HEK293 (cell line): ENCODE data around the gene SRSF1.

Experiments
- BCL11A ChIP-seq: fragments of 450-650 bp; formaldehyde crosslinking; IDR thresholded peaks from 2 replicates; pipeline ENCODE4 v1.5.1; 2016; ENCODE audit warnings: low read depth, missing biosample characterization, missing genetic modification characterization
- EGR2 ChIP-seq: fragments of 450-650 bp; formaldehyde crosslinking; IDR thresholded peaks from 2 replicates; pipeline ENCODE4 v1.5.1; 2016; ENCODE audit warnings: low read depth, missing biosample characterization, missing genetic modification characterization
- HOXC10 ChIP-seq: sonication (generic); formaldehyde crosslinking; IDR thresholded peaks from 2 replicates; pipeline ENCODE4 v1.8.1; 2023; ENCODE audit warnings: mild to moderate bottlenecking, missing genetic modification reagents
- KLF1 ChIP-seq: fragments of 450-650 bp; formaldehyde crosslinking; IDR thresholded peaks from 2 replicates; pipeline ENCODE4 v1.5.1; 2016; ENCODE audit warnings: missing biosample characterization, missing genetic modification characterization
- KLF8 ChIP-seq: fragments of 450-650 bp; formaldehyde crosslinking; IDR thresholded peaks from 2 replicates; pipeline ENCODE4 v1.5.1; 2016; ENCODE audit warnings: missing biosample characterization, missing genetic modification characterization
- KLF9 ChIP-seq: fragments of 450-650 bp; formaldehyde crosslinking; IDR thresholded peaks from 2 replicates; pipeline ENCODE4 v1.5.1; 2016; ENCODE audit warnings: missing biosample characterization, missing genetic modification characterization, low read depth
- OSR2 ChIP-seq: fragments of 450-650 bp; formaldehyde crosslinking; IDR thresholded peaks from 2 replicates; pipeline ENCODE4 v1.5.1; 2016; ENCODE audit warnings: missing biosample characterization, missing genetic modification characterization
- RBAK ChIP-seq: fragments of 450-650 bp; formaldehyde crosslinking; IDR thresholded peaks from 2 replicates; pipeline ENCODE4 v1.5.1; 2016; ENCODE audit warnings: missing biosample characterization, missing genetic modification characterization
- SCRT1 ChIP-seq: fragments of 450-650 bp; formaldehyde crosslinking; IDR thresholded peaks from 2 replicates; pipeline ENCODE4 v1.5.1; 2016; ENCODE audit warnings: missing biosample characterization, missing genetic modification characterization, borderline replicate concordance
- SCRT2 ChIP-seq: fragments of 450-650 bp; formaldehyde crosslinking; IDR thresholded peaks from 2 replicates; pipeline ENCODE4 v1.5.1; 2016; ENCODE audit warnings: missing biosample characterization, missing genetic modification characterization
- SP2 ChIP-seq: fragments of 450-650 bp; formaldehyde crosslinking; IDR thresholded peaks from 2 replicates; pipeline ENCODE4 v1.5.1; 2016; ENCODE audit warnings: missing biosample characterization, missing genetic modification characterization
- SP3 ChIP-seq: fragments of 450-650 bp; formaldehyde crosslinking; IDR thresholded peaks from 2 replicates; pipeline ENCODE4 v1.5.1; 2016; ENCODE audit warnings: missing biosample characterization, missing genetic modification characterization
- WT1 ChIP-seq: fragments of 450-650 bp; formaldehyde crosslinking; IDR thresholded peaks from 2 replicates; pipeline ENCODE4 v1.5.1; 2016; ENCODE audit warnings: missing biosample characterization, missing genetic modification characterization
- ZBTB20 ChIP-seq: fragments of 450-650 bp; formaldehyde crosslinking; IDR thresholded peaks from 2 replicates; pipeline ENCODE4 v1.5.1; 2016; ENCODE audit warnings: missing biosample characterization, missing genetic modification characterization
- ZBTB21 ChIP-seq: fragments of 450-650 bp; formaldehyde crosslinking; IDR thresholded peaks from 2 replicates; pipeline ENCODE4 v1.5.1; 2017; ENCODE audit warnings: missing biosample characterization, missing genetic modification characterization
- ZBTB48 ChIP-seq: fragments of 450-650 bp; formaldehyde crosslinking; IDR thresholded peaks from 2 replicates; pipeline ENCODE4 v1.5.1; 2016; ENCODE audit warnings: missing biosample characterization, missing genetic modification characterization
- ZNF157 ChIP-seq: fragments of 450-650 bp; formaldehyde crosslinking; IDR thresholded peaks from 2 replicates; pipeline ENCODE4 v1.5.1; 2016; ENCODE audit warnings: missing biosample characterization, missing genetic modification characterization
- ZNF239 ChIP-seq: fragments of 450-650 bp; formaldehyde crosslinking; IDR thresholded peaks from 2 replicates; pipeline ENCODE4 v1.5.1; 2016; ENCODE audit warnings: missing biosample characterization, missing genetic modification characterization
- ZNF274 ChIP-seq, 2 experiments: fragments of 200-500 bp in 1 of 2; fragments of 450-650 bp in 1 of 2; sonication (Bioruptor generic) in 1 of 2; formaldehyde crosslinking in 1 of 2; IDR thresholded peaks; 2 replicates each; pipeline versions ENCODE4 v1.5.1 to v1.6.1; 2014 to 2016; ENCODE audit warnings: borderline replicate concordance in 1 of 2, inconsistent platforms in 1 of 2, low read length in 1 of 2, missing biosample characterization in 1 of 2, missing genetic modification characterization in 1 of 2
- ZNF394 ChIP-seq: fragments of 450-650 bp; formaldehyde crosslinking; IDR thresholded peaks from 2 replicates; pipeline ENCODE4 v1.5.1; 2016; ENCODE audit warnings: missing biosample characterization, missing genetic modification characterization, mild to moderate bottlenecking, moderate library complexity, borderline replicate concordance
- ZNF423 ChIP-seq: fragments of 450-650 bp; formaldehyde crosslinking; IDR thresholded peaks from 2 replicates; pipeline ENCODE4 v1.5.1; 2016; ENCODE audit warnings: missing biosample characterization, missing genetic modification characterization
- ZNF600 ChIP-seq: fragments of 450-650 bp; formaldehyde crosslinking; IDR thresholded peaks from 2 replicates; pipeline ENCODE4 v1.5.1; 2016; ENCODE audit warnings: missing biosample characterization, missing genetic modification characterization
- ZNF624 ChIP-seq: fragments of 450-650 bp; formaldehyde crosslinking; IDR thresholded peaks from 2 replicates; pipeline ENCODE4 v1.5.1; 2017; ENCODE audit warnings: missing biosample characterization, missing genetic modification characterization
- ZNF629 ChIP-seq: fragments of 450-650 bp; formaldehyde crosslinking; IDR thresholded peaks from 2 replicates; pipeline ENCODE4 v1.5.1; 2017; ENCODE audit warnings: missing biosample characterization, missing genetic modification characterization
- ZNF654 ChIP-seq: fragments of 450-650 bp; formaldehyde crosslinking; IDR thresholded peaks from 2 replicates; pipeline ENCODE4 v1.5.1; 2016; ENCODE audit warnings: low read depth, missing biosample characterization, missing genetic modification characterization
- ZNF658 ChIP-seq: fragments of 450-650 bp; formaldehyde crosslinking; IDR thresholded peaks from 2 replicates; pipeline ENCODE4; 2016; ENCODE audit warnings: missing biosample characterization, missing genetic modification characterization
- TF ChIP-seq, protein P1 (sequence below): fragments of 450-650 bp; formaldehyde crosslinking; IDR thresholded peaks from 2 replicates; pipeline ENCODE4 v1.5.1; 2016; ENCODE audit warnings: missing biosample characterization, missing genetic modification characterization
- TF ChIP-seq, protein P2 (sequence below): fragments of 450-650 bp; formaldehyde crosslinking; IDR thresholded peaks from 2 replicates; pipeline ENCODE4 v1.5.1; 2016; ENCODE audit warnings: missing biosample characterization, missing genetic modification characterization
- TF ChIP-seq, protein P3 (sequence below): fragments of 450-650 bp; formaldehyde crosslinking; IDR thresholded peaks from 2 replicates; pipeline ENCODE4 v1.5.1; 2016; ENCODE audit warnings: missing biosample characterization, missing genetic modification characterization
- TF ChIP-seq, protein P4 (sequence below): fragments of 450-650 bp; formaldehyde crosslinking; IDR thresholded peaks from 2 replicates; pipeline ENCODE4 v1.5.1; 2017; ENCODE audit warnings: missing biosample characterization, missing genetic modification characterization

The SRSF1 gene

DNA sequence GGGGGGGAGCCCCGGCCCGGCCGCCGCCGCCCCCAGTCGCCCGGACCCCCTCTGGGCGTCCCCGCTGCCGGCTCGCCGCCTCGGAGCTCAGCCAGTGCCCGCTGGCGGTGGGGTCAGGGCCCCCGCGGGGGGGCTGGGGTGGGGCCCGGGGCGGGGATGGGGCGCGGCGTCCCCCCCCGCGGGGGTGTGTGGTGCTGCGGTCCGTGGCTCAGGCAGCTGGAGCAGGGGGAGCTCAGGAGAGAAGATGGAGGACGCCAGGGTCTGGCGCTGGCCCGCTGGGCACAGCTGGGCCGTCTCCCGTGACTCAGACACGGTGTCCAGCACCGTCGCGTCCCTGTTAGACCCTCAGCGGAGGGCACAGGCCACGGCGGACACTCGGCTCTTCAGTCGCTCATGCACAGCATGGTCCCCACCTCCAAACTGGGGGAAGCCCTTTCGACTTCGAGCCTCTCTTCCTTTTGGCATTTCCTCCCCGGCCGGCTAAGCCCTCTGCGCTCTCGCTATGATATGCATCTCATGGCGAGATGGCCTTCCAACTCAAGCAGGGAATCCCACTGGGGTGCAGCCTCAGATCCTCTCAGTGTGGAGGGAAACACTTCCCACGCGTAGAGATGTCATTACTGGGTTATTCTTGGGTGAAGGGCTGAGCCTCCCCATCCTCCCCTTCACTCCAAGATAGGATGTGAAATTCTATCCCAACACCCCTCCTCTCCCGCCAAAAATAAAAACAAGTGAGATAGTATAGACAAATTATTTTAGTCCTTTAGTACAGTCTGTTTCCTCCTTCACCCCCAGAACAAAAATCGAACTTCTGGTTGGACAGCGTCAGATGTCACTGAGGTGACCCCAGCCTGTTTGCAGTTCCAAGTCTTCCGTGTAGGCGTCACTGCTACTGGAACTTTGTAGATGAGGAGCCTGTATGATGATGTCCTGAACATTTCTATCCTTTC lies 18.5 kb downstream of the SRSF1 start (continued):
- TF ChIP-seq, protein P1, sequence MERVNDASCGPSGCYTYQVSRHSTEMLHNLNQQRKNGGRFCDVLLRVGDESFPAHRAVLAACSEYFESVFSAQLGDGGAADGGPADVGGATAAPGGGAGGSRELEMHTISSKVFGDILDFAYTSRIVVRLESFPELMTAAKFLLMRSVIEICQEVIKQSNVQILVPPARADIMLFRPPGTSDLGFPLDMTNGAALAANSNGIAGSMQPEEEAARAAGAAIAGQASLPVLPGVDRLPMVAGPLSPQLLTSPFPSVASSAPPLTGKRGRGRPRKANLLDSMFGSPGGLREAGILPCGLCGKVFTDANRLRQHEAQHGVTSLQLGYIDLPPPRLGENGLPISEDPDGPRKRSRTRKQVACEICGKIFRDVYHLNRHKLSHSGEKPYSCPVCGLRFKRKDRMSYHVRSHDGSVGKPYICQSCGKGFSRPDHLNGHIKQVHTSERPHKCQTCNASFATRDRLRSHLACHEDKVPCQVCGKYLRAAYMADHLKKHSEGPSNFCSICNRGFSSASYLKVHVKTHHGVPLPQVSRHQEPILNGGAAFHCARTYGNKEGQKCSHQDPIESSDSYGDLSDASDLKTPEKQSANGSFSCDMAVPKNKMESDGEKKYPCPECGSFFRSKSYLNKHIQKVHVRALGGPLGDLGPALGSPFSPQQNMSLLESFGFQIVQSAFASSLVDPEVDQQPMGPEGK (tag by site-specific recombination), result no peak; the same call in none of the 2 replicates
- TF ChIP-seq ZNF394 (tag by site-specific recombination) (peak; percentile 24; the same call in 1 of the 2 replicates), ZBTB48 (tag by site-specific recombination) (no peak), ZBTB20 (tag by site-specific recombination) (peak; percentile 43; the same call in 1 of the 2 replicates), ZBTB21 (tag by site-specific recombination) (0 out of 2 replicates have a peak, but pooled peaks have one; percentile 15), ZNF157 (tag by site-specific recombination) (no peak), KLF9 (tag by site-specific recombination) (peak; percentile 54; the same call in 1 of the 2 replicates), WT1 (tag by site-specific recombination) (peak; percentile 86), SP2 (tag by site-specific recombination) (peak; percentile 59), ZNF423 (no peak), KLF1 (tag by site-specific recombination) (peak; percentile 60), SP3 (tag by site-specific recombination) (peak; percentile 49), OSR2 (peak; percentile 69), ZNF624 (no peak), ZNF600 (tag by site-specific recombination) (peak; percentile 85), ZNF239 (tag by site-specific recombination) (no peak), RBAK (tag by site-specific recombination) (no peak), ZNF629 (tag by site-specific recombination) (peak; percentile 77), SCRT2 (tag by site-specific recombination) (no peak), ZNF274 (IDR thresholded peaks at IDR 0.05; ENCODE audit: low read length) (no peak), ZNF274 (tag by site-specific recombination; IDR thresholded peaks at IDR 0.05; ENCODE audit: borderline replicate concordance) (no peak), SCRT1 (tag by site-specific recombination) (no peak), EGR2 (tag by site-specific recombination) (peak; percentile 34), ZNF654 (tag by site-specific recombination) (0 out of 2 replicates have a peak, but pooled peaks have one; percentile 2), BCL11A (tag by site-specific recombination) (peak; percentile 27), HOXC10 (CRISPR knock-in tag) (no peak), KLF8 (tag by site-specific recombination) (peak; percentile 78), ZNF658 (no peak)
- TF ChIP-seq, protein P2, sequence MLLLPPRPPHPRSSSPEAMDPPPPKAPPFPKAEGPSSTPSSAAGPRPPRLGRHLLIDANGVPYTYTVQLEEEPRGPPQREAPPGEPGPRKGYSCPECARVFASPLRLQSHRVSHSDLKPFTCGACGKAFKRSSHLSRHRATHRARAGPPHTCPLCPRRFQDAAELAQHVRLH (tag by site-specific recombination), result peak; percentile 53; the same call in 1 of the 2 replicates
- TF ChIP-seq, protein P3, sequence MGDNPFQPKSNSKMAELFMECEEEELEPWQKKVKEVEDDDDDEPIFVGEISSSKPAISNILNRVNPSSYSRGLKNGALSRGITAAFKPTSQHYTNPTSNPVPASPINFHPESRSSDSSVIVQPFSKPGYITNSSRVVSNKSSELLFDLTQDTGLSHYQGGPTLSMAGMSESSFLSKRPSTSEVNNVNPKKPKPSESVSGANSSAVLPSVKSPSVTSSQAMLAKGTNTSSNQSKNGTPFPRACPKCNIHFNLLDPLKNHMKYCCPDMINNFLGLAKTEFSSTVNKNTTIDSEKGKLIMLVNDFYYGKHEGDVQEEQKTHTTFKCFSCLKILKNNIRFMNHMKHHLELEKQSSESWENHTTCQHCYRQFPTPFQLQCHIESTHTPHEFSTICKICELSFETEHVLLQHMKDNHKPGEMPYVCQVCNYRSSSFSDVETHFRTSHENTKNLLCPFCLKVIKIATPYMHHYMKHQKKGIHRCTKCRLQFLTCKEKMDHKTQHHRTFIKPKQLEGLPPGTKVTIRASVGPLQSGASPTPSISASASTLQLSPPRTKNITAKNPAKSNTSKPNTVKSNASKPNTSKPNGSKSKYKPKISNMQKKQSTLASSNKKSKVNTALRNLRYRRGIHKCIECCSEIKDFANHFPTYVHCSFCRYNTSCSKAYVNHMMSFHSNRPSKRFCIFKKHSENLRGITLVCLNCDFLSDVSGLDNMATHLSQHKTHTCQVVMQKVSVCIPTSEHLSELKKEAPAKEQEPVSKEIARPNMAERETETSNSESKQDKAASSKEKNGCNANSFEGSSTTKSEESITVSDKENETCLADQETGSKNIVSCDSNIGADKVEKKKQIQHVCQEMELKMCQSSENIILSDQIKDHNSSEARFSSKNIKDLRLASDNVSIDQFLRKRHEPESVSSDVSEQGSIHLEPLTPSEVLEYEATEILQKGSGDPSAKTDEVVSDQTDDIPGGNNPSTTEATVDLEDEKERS (tag by site-specific recombination), result no peak
- TF ChIP-seq, protein P4, sequence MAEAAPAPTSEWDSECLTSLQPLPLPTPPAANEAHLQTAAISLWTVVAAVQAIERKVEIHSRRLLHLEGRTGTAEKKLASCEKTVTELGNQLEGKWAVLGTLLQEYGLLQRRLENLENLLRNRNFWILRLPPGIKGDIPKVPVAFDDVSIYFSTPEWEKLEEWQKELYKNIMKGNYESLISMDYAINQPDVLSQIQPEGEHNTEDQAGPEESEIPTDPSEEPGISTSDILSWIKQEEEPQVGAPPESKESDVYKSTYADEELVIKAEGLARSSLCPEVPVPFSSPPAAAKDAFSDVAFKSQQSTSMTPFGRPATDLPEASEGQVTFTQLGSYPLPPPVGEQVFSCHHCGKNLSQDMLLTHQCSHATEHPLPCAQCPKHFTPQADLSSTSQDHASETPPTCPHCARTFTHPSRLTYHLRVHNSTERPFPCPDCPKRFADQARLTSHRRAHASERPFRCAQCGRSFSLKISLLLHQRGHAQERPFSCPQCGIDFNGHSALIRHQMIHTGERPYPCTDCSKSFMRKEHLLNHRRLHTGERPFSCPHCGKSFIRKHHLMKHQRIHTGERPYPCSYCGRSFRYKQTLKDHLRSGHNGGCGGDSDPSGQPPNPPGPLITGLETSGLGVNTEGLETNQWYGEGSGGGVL (tag by site-specific recombination), result peak; percentile 48; the same call in 1 of the 2 replicates
